Large intestine (tissue), 3 donors: Measurements from ENCODE around the gene METRNL. TPM values are rescaled to one million over a fixed set of nuclear protein-coding genes. Genes with fewer than 3 reads are reported as not detected.

Experiments
- DNase-seq, 2 donors: peaks; one replicate each; pipeline versions ENCODE4 v3.0.0 to v3.0.0-alpha.2; 2013
- H3K27ac ChIP-seq: one replicate; pipeline ENCODE4 v1.5.1; 2013; ENCODE audit warnings: low read length
- H3K27me3 ChIP-seq: 2 replicates; pipeline ENCODE4 v1.6.1; 2013; ENCODE audit warnings: low read length; ENCODE audit not compliant: control insufficient read depth, insufficient read depth
- H3K36me3 ChIP-seq: 2 replicates; pipeline ENCODE4 v1.6.1; 2013; ENCODE audit warnings: low read length; ENCODE audit not compliant: control insufficient read depth, insufficient read depth
- H3K4me1 ChIP-seq: one replicate; pipeline ENCODE4 v1.6.1; 2013; ENCODE audit warnings: low read length; ENCODE audit not compliant: control insufficient read depth, insufficient read depth
- H3K4me3 ChIP-seq: one replicate; pipeline ENCODE4 v1.5.1; 2013; ENCODE audit warnings: low read length
- H3K9me3 ChIP-seq: one replicate; pipeline ENCODE4 v1.6.1; 2013; ENCODE audit warnings: mild to moderate bottlenecking, low read depth, low read length, moderate library complexity; ENCODE audit not compliant: control insufficient read depth
- WGBS: methylation state at CpG from one replicate; pipeline ENCODE4 v1.1.5; 2013; ENCODE audit warnings: low lambda C conversion rate; ENCODE audit not compliant: insufficient coverage; 5-methylcytosine and 5-hydroxymethylcytosine counted together
- polyA plus RNA-seq: library from polyadenylated mRNA; unstranded; fragments of 120-200 nt; gene quantifications from one replicate; pipeline ENCODE4 v1.2.1, GENCODE V29; 2013

METRNL gene
- polyA plus RNA-seq, 1 donor = 81.1 TPM

DNA sequence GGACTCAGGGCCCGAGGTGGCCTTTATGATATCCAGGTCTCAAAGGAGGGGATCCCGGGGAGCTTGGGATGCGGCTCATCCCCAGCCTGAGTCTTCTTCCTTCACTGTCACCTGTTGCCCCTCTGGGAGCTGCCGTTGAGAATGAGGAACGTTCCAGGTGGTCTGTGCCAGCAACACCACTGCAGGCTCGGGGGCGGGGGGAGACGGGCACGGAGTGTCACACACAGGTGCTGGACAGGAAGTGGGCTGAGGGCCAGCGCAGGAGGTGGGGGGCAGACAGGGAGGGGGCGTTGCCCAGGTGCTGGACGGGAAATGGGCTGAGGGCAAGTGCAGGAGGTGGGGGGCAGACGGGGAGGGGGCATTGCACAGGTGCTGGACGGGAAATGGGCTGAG is 28.2 kb downstream of the METRNL start:
- 60% methylated on average over 1 of the region's 14 CpGs for WGBS
- no peak for DNase-seq
- Histone ChIP-seq H3K9me3 (peaks cover 15% of the 10 kb centered on the region), H3K4me3 (no peak overlapping the region), H3K27ac (no peak overlapping the region), H3K27me3 (peaks cover 10% of the 10 kb centered on the region), H3K36me3 (no peaks in the 10 kb centered on the region), H3K4me1 (peaks cover 10% of the 10 kb centered on the region)

DNA sequence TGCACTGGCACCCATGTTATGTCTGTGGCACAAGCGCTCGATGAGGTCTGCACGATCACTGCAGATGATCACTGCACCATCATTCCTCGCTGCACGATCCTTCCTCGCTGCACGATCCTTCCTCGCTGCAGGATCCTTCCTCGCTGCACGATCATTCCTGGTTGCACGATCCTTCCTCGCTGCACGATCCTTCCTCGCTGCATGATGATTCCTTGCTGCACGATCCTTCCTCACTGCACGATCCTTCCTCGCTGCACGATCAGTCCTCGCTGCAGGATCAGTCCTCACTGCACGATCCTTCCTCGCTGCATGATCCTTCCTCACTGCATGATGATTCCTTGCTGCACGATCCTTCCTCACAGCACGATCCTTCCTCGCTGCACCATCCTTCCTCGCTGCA is 29.3 kb downstream of the METRNL start:
- WGBS = 76% methylated on average over 5 of the region's 25 CpGs
- Histone ChIP-seq H3K4me3 (no peak overlapping the region), H3K27me3 (peaks cover 10% of the 10 kb centered on the region), H3K27ac (no peak overlapping the region), H3K36me3 (no peaks in the 10 kb centered on the region), H3K9me3 (peaks cover 12% of the 10 kb centered on the region), H3K4me1 (peaks cover 6% of the 10 kb centered on the region)
- DNase-seq = no peak

DNA sequence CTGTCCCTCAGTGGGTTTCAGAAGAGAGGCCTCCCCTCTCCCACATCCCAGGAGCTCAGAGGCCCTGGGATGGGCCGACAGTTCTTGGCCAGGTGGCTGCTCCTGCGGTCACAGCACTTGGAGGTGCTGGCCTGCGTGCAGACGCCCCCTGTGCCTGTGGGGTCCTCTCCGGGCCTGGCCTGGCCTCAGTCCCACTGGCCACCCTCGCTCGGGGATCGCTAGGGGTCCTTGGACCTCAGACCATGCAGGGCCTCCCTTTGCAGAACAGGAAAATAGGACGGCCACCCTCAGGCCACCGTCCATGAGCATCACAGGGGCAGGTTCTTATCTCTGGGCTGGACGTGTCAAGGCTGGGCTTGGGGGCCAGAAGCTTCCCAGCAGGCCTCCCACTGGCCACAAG is 30.0 kb downstream of the METRNL start:
- no peak for DNase-seq
- Histone ChIP-seq H3K36me3 (no peaks in the 10 kb centered on the region), H3K4me3 (no peak overlapping the region), H3K27ac (no peak overlapping the region), H3K4me1 (peaks cover 3% of the 10 kb centered on the region), H3K9me3 (peaks cover 11% of the 10 kb centered on the region), H3K27me3 (peaks cover 10% of the 10 kb centered on the region)
- no CpG with 5 or more reads among the region's 11 CpGs for WGBS

DNA sequence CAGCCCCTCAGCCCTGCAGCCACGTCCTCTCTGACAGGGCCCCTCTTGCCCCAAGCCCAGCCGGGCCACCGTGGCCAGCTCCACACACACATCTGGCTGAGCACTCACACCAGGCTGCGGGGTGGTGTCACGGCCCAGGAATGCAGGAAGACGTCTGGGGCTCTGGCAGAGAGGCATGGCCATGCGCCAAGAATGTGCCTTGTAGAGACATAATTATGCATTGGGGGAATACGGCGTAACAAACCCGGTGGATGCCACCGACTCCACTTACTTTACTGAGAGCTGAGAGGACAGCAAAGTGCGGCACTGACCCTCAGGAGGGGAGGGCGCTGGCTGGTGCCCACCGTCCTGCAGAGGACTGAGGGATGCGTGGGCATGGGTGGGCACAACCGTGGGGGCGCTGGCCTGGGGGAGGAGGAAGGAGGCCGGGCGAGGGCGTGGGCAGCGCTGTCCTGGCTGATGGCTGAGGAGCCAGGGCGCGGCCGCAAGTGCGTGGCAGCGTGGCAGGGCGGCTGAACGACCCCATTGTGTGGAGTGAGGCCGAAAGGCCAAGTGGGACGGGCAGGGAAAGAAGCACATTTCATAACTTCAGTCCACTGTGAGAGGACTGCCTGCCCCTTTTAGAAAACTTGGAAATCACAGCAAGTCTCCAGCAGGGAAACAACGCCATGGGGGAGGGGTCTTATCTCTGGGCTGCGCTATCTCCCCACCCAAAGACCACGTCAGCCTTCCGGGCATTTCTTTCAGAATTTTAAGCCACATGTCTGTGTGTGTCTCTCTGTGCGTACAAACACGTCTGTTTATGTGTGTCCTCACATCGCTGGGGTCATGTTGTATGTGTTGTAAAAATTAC is 30.6 kb downstream of the METRNL start:
- no peaks in the 10 kb centered on the region for H3K36me3 ChIP-seq
- no CpG with 5 or more reads among the region's 37 CpGs for WGBS
- DNase-seq = peak in 1 of 2 donors; percentile 61
- H3K4me1 ChIP-seq = peaks cover 3% of the 10 kb centered on the region
- peaks cover 10% of the 10 kb centered on the region for H3K27me3 ChIP-seq
- no peak overlapping the region for H3K4me3 ChIP-seq
- no peak overlapping the region for H3K27ac ChIP-seq
- H3K9me3 ChIP-seq = peaks cover 7% of the 10 kb centered on the region

DNA sequence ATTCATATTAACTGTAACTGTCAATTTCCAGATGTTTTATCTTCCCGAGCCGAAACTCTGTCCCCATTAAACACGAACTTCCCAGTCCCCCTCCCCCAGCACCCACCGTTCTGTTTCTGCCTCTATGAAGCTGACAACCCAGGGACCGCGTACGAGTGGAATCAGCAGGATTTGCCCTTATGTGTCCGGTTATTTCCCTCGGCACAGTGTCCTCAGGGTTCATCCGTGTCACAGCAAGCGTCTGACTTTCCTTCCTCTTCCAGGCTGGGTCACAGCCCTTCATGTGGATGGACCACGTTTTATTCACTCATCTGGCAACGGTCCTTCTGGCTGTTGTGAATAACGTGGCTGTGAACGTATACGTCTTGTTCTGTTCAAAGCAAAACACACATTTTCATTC is 31.3 kb downstream of the METRNL start:
- peak in 1 of 2 donors; percentile 13 for DNase-seq
- peaks cover 10% of the 10 kb centered on the region for H3K27me3 ChIP-seq
- no CpG with 5 or more reads among the region's 16 CpGs for WGBS
- no peak overlapping the region for H3K27ac ChIP-seq
- no peak overlapping the region for H3K4me3 ChIP-seq
- H3K9me3 ChIP-seq = peaks cover 6% of the 10 kb centered on the region
- no peaks in the 10 kb centered on the region for H3K36me3 ChIP-seq
- H3K4me1 ChIP-seq = peaks cover 3% of the 10 kb centered on the region

DNA sequence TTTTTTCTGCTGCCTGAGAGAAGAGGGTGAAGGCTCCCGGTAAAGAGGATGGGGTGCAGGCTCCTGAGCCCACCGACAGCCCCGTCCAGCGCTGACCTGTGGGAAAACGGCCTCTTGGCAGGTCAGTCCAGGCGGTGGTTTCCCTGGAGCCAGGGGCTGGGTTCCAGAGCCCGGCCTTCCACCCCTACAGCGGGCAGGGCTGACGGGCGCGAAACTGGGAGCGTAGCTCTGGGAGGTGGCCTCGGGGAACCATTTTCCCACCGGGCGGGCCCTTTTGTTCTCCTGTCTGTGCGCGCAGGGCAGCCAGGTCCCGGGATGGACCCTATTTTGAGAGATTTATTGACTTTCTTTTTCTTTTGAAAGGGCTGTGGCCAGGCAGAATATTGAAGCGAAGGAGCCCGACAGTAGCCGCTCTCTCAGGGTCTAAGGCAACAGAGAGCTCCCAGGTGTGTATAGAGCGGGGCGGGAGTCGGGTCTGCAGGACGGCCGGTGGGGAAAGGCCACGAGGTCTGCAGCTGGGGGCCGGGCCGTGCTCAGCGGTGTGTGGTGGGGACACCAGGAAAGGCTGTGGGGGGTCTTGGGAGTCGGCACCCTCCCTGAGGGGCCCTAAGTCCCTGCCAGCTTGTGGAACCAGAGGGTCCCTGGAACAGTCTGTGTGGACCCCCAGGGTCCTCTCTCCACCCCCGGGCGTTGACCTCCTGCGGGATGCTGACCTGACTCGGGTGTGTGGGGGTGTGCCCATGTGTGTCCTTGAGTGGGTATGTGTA is 32.3 kb downstream of the METRNL start:
- Histone ChIP-seq H3K9me3 (peaks cover 6% of the 10 kb centered on the region), H3K27me3 (peaks cover 10% of the 10 kb centered on the region), H3K27ac (no peak overlapping the region), H3K4me1 (peaks cover 3% of the 10 kb centered on the region), H3K36me3 (no peaks in the 10 kb centered on the region), H3K4me3 (no peak overlapping the region)
- no CpG with 5 or more reads among the region's 35 CpGs for WGBS
- no peak for DNase-seq

DNA sequence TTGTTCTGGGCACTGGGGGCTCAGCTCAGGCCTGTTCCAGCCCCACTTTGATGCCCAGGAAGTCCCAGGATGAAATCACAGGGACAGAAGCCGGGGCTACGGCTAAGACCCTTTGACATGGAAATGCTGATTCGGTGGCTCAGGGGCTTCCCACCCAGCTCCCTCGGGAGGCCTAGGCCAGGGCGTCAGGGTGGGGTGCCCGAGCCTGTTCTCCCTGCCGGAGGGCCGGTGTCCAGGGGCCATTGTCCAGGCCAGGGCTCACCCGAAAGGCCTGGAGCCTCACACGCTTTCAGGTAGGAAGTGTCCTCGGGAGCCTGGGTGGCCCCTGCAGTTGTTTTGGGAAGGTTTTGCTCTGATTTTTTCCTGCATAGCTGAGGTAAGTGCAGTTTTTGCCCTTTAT is 34.0 kb downstream of the METRNL start:
- Histone ChIP-seq H3K4me3 (no peak overlapping the region), H3K36me3 (no peaks in the 10 kb centered on the region), H3K27me3 (peaks cover 10% of the 10 kb centered on the region), H3K9me3 (peaks cover 6% of the 10 kb centered on the region), H3K27ac (no peak overlapping the region), H3K4me1 (peaks cover 3% of the 10 kb centered on the region)
- DNase-seq = no peak
- WGBS = no CpG with 5 or more reads among the region's 11 CpGs

DNA sequence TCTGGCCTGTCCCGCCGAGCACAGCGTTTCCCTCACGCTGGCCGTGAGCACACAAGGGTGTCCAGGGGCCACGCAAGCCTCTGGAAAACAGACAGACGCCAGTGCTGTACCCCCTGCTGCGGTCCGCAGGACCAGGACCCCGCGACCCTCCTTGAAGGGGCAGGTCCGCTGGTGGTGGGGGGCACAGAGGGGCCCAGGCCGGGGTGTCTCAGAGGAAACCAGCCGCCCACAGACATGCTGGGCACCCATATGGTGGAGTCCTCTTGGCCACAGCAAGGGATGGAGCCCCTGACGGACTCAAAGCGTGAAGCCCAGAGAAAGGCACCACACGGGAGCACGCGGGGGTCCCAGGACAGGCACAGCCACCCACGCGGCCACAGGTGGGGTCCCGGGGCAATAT is 34.4 kb downstream of the METRNL start:
- Histone ChIP-seq H3K9me3 (peaks cover 6% of the 10 kb centered on the region), H3K4me3 (no peak overlapping the region), H3K27ac (no peak overlapping the region), H3K4me1 (peaks cover 3% of the 10 kb centered on the region), H3K27me3 (peaks cover 7% of the 10 kb centered on the region), H3K36me3 (no peaks in the 10 kb centered on the region)
- WGBS = no CpG with 5 or more reads among the region's 22 CpGs
- no peak for DNase-seq

DNA sequence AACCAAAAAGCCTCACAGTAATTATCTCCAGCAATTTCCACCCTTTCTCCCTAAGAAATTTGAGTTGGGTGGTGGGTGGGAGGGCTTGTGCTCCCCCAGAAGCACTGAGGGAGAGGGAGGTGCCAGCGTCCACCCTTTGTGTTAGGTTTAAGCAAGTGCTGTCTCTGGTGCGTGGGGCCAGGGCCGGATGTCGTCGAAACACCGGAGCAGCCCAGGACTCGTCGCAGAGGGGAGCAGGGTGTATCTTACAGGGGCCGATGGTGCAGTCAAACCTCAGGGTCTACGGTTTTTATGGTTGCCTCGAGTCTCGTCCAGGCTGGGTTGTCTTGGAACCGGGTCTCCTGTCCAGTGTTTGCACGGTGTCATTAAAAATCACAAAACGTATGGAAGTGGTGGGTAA is 35.3 kb downstream of the METRNL start:
- DNase-seq = no peak
- H3K27me3 ChIP-seq = peaks cover 4% of the 10 kb centered on the region
- H3K4me3 ChIP-seq = no peak overlapping the region
- no CpG with 5 or more reads among the region's 15 CpGs for WGBS
- peaks cover 6% of the 10 kb centered on the region for H3K9me3 ChIP-seq
- no peak overlapping the region for H3K27ac ChIP-seq
- H3K36me3 ChIP-seq = no peaks in the 10 kb centered on the region
- H3K4me1 ChIP-seq = peaks cover 3% of the 10 kb centered on the region

DNA sequence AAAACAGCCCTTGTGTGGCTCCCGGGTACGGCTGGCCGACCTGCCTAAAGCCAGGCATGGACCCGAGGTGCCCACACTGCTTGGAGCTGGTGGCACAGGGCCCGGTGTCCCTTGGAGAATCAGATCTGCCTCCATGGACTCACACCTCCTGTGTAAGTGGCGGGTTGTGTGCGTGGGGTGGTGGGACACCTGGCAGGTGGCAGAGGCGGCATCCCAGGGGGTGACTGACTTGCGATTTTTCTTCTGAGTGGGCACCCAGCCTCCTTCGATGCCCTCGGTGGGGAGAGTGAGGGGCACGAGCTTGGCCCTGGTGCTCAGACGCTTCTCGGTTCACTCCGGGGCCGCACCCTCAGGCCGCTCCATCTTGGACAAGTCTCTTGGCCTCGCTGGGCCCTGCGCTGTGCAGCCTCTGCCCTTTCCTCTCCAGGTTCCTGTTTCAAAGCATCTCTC is 35.8 kb downstream of the METRNL start:
- no peak overlapping the region for H3K27ac ChIP-seq
- H3K9me3 ChIP-seq = peaks cover 6% of the 10 kb centered on the region
- H3K4me3 ChIP-seq = no peak overlapping the region
- peaks cover 4% of the 10 kb centered on the region for H3K27me3 ChIP-seq
- WGBS = no CpG with 5 or more reads among the region's 19 CpGs
- no peaks in the 10 kb centered on the region for H3K36me3 ChIP-seq
- H3K4me1 ChIP-seq = peaks cover 3% of the 10 kb centered on the region
- DNase-seq = no peak
